ENCODE results near the gene SYCN.

- TF ChIP-seq PRDM15 (CRISPR knock-in tag; IDR thresholded peaks at IDR 0.05) (no peak), ZNF580 (CRISPR knock-in tag; IDR thresholded peaks at IDR 0.05; ENCODE audit: borderline replicate concordance, low read depth) (no peak), CTCF (CRISPR knock-in tag; IDR thresholded peaks at IDR 0.05) (no peak), MXI1 (IDR thresholded peaks at IDR 0.05; ENCODE audit: borderline replicate concordance, low read depth, low read length) (no peak), POLR2A (IDR thresholded peaks at IDR 0.05; ENCODE audit: insufficient read depth in 1 of 2, low read depth in 2 of 2, low read length in 2 of 2) (no peak), STAG1 (CRISPR knock-in tag; IDR thresholded peaks at IDR 0.05) (no peak), MAZ (IDR thresholded peaks at IDR 0.05; ENCODE audit: borderline replicate concordance, low read depth, low read length) (no peak), MAZ (CRISPR knock-in tag; IDR thresholded peaks at IDR 0.05; ENCODE audit: low read depth) (no peak), HMGXB4 (CRISPR knock-in tag; IDR thresholded peaks at IDR 0.05; ENCODE audit: borderline replicate concordance in 1 of 2, low read depth in 1 of 2) (no peak), CEBPB (IDR thresholded peaks at IDR 0.05; ENCODE audit: borderline replicate concordance, low read depth, low read length) (no peak), SRF (IDR thresholded peaks at IDR 0.05; ENCODE audit: low read depth, low read length) (no peak), MXD4 (CRISPR knock-in tag; IDR thresholded peaks at IDR 0.05) (no peak), ZNF674 (CRISPR knock-in tag; IDR thresholded peaks at IDR 0.05; ENCODE audit: low read depth) (no peak), RBAK (CRISPR knock-in tag; IDR thresholded peaks at IDR 0.05) (no peak)
Observed at GRCh38 chr19:39251081-39251480, 47.0 kb upstream of the SYCN start.
